GM20000 (cell line): ENCODE results near the gene PSMG1.

Source experiments
- DNase-seq: peaks from one replicate; pipeline ENCODE4 v3.0.0; 2012; ENCODE audit warnings: low spot score
- CTCF ChIP-seq: IDR thresholded peaks from 2 replicates; pipeline ENCODE4 v1.5.1; 2012; ENCODE audit warnings: mild to moderate bottlenecking, control low read depth; ENCODE audit errors: extremely low read depth, missing control alignments

PSMG1 gene

GRCh38 chr21:39181205-39181818 is 1.9 kb downstream of the PSMG1 start:
- TF ChIP-seq CTCF, result no peak
- no peak for DNase-seq

GRCh38 chr21:39180429-39181019 is 2.7 kb downstream of the PSMG1 start:
- no peak for TF ChIP-seq CTCF

GRCh38 chr21:39178421-39178820 is 4.8 kb downstream of the PSMG1 start:
- TF ChIP-seq CTCF, result no peak
- no peak for DNase-seq

More at GRCh38 chr21:39180429-39181019, 2.7 kb downstream of the PSMG1 start:
- DNase-seq, result no peak

- no peak for DNase-seq
Observed at GRCh38 chr21:39176271-39176709, 7.0 kb downstream of the PSMG1 start.

GRCh38 chr21:39175665-39176064 is 7.6 kb downstream of the PSMG1 start:
- DNase-seq, result no peak
- no peak for TF ChIP-seq CTCF

More at GRCh38 chr21:39176271-39176709, 7.0 kb downstream of the PSMG1 start:
- no peak for TF ChIP-seq CTCF

- no peak for DNase-seq
- TF ChIP-seq CTCF, result no peak
Observed at GRCh38 chr21:39175154-39175553, 8.1 kb downstream of the PSMG1 start.
